GM19438 (cell line): ENCODE data around the gene ZWILCH.
"Not testable (repeated sequence)": the region's sequence is repeated elsewhere in the genome, so short reads cannot be mapped to it uniquely, and the experiment has no call there.

ENCODE experiments used
- ATAC-seq: cut with Tn5 transposase; IDR thresholded peaks from one replicate; pipeline ENCODE4 v1.9.1; 2021; ENCODE audit warnings: low read depth; ENCODE audit not compliant: unreplicated experiment

The ZWILCH gene

GRCh38 chr15:66486887-66487286 lies 18.2 kb upstream of the ZWILCH start:
- no peak for ATAC-seq

GRCh38 chr15:66488525-66488924 lies 16.6 kb upstream of the ZWILCH start:
- ATAC-seq = no peak

GRCh38 chr15:66489179-66489791 lies 15.8 kb upstream of the ZWILCH start:
- ATAC-seq = no peak

GRCh38 chr15:66491846-66492245 lies 13.3 kb upstream of the ZWILCH start:
- ATAC-seq = no peak

- ATAC-seq = no peak
Measured at GRCh38 chr15:66494262-66494661, 10.9 kb upstream of the ZWILCH start.

GRCh38 chr15:66496951-66497501 lies 8.1 kb upstream of the ZWILCH start:
- peak; percentile 8 for ATAC-seq

- ATAC-seq = peak; percentile 80
Measured at GRCh38 chr15:66497502-66498455, 7.3 kb upstream of the ZWILCH start, which contains the start of gene SNAPC5. Gene SNAPC5 (minus strand): TSS chr15:66497762. CDS start chr15:66497731, 31 bp downstream.

GRCh38 chr15:66498501-66499386 lies 6.4 kb upstream of the ZWILCH start:
- ATAC-seq = no peak

- not testable (repeated sequence) for ATAC-seq
Measured at GRCh38 chr15:66500346-66500745, 4.8 kb upstream of the ZWILCH start.

- ATAC-seq = no peak
Measured at GRCh38 chr15:66502491-66502890, 2.6 kb upstream of the ZWILCH start.

GRCh38 chr15:66503041-66503648 lies 2.0 kb upstream of the ZWILCH start:
- ATAC-seq = not testable (repeated sequence)

GRCh38 chr15:66503780-66504562 lies 1.2 kb upstream of the ZWILCH start:
- ATAC-seq = no peak

- no peak for ATAC-seq
Measured at GRCh38 chr15:66505430-66505811, 295 bp downstream of the ZWILCH start.

GRCh38 chr15:66505818-66506217 lies 692 bp downstream of the ZWILCH start:
- no peak for ATAC-seq

GRCh38 chr15:66508293-66508883 lies 3.3 kb downstream of the ZWILCH start:
- ATAC-seq = no peak

GRCh38 chr15:66514586-66514985 lies 9.5 kb downstream of the ZWILCH start:
- no peak for ATAC-seq

GRCh38 chr15:66515901-66516322 lies 10.8 kb downstream of the ZWILCH start:
- ATAC-seq = no peak

- ATAC-seq = no peak
Measured at GRCh38 chr15:66523926-66524325, 18.8 kb downstream of the ZWILCH start.

GRCh38 chr15:66524838-66525237 lies 19.7 kb downstream of the ZWILCH start:
- ATAC-seq = no peak
